ENCODE measurements around the gene RAB28.
A peak's percentile ranks its signal among the peaks of the same experiment; 100 is the strongest.

RAB28 gene

DNA sequence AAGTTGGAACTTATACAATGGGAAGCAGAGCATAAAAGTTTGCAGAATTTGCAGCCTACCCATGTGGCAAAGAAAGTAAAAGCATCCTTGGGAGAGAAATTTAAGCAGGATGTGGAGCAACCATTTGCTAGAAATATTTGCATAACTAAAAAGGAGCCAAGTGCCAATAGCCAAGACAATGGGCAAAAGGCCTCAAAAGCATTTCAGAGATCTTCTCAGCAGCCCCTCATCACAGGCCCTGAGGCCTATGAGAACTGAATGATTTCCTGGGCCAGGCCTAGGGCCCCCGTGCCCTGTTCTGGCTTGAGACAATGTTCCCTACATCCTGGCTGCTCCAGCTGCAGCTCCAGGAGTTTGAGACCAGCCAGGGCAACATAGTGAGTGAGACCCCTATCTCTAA lies 25.3 kb upstream of the RAB28 start:
- no peak for DNase-seq (ENCODE audit: low read depth in 2 of 2)

DNA sequence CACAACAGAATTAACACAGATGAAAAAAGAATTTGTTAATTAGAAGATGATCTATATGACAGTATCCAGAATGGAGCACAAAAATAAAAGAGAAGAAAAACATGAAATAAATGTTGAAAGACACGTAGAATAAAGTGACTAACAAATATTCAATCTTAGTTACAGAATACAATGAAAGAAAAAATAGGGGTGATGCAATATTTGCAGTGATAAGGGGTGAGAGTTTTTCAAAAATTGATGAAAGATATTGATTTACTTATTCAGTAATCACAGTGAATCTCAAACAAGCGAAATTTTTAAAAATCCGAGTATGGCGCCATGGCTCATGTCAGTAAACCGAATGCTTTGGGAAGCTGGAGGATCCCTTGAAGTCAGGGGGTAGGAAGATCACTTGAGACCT lies 20.2 kb upstream of the RAB28 start:
- DNase-seq (ENCODE audit: low read depth in 2 of 2): no peak

DNA sequence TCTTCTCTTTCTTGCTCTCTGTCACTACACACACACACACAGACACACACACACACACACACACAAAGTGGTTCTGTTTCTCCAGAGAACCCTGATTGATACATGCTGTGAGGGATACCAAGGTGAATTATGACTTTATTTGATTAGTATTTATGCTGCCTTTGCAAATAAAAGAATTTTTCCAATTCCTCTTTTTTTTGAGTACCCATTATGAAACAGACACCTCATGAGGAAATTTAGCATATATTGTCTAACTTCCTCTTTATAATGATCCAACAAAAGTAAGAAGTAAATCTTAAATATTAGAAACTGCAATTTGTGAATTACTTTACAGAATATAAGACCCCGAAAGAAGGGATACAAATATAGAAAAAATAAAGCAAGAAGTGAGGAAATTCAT lies 14.3 kb upstream of the RAB28 start:
- no peak for DNase-seq (ENCODE audit: low read depth in 2 of 2)

DNA sequence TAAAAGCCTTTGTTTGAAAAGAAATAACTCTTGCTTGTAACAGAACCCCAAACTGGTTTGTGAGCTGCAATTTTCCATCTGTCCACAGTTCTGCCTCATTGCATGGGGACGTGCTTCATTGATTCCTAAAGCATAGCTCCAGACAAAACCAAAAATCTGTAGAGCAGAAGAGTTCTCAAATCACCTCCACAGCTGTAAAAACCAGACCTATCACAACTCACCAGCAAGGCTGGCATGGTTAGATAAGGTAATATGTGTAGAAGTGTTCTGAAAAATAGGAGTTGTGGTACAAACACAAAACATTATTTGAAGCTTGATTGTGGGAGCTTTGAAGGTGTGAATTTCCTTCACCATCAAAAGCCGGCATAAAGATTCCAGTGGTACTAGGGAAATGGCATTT lies 12.5 kb upstream of the RAB28 start:
- DNase-seq (ENCODE audit: low read depth in 2 of 2): no peak

DNA sequence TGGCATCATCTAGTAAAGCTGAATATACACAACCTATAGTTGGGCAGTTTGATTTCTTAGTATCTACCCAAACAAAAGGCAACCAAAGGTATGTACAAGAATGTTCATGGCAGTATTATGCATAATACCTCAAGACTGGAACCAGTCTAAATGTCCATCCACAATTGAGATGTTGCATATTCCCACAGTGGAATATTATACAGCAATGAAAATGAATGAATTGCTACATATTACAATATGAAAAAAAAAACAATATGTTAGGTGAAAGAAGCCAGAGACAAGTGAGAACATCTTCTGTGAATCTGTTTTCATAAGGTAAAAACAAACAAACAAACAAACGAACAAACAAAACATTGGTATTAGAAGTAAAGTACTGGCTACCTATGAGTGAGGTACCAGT lies 11.6 kb upstream of the RAB28 start:
- no peak for DNase-seq (ENCODE audit: low read depth in 2 of 2)

DNA sequence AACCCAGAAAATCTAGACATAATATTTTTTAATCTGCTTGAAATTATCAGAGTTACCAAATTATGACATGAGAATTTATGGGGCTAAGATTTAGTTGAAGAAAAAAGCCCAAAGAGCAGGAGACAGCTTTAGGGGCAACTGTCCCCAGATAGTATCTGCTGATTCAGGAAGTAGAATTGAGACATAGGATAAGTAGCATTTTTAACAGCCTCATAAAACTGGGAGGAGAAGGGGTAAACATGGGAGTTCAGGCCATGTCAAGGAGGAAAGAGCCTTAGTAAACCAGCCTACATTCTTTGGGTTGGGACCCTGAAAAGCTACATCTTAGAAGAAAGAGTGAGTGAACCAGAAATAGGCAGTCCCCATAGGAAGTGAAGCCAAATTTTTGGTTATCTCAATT lies 9.7 kb upstream of the RAB28 start:
- no peak for DNase-seq (ENCODE audit: low read depth in 2 of 2)

DNA sequence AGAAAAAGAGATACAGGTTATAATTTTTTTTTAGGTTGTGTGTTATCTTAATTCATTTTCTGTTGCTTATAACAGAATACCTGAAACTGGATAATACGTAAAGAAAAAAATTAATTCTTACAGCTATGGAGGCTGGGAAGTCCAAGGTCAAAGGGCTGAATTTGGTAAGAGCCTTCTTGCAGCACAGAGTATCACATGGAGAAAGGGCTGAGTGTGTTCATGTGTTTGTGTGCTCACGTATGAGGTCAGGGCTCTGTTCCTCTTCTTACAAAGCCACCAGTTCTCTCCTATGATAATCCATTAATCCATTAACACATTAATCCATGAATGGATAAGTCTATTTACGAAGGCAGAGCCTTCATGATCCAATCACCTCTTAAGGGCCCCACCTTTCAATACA lies 8.6 kb upstream of the RAB28 start:
- DNase-seq (ENCODE audit: low read depth in 2 of 2): no peak

DNA sequence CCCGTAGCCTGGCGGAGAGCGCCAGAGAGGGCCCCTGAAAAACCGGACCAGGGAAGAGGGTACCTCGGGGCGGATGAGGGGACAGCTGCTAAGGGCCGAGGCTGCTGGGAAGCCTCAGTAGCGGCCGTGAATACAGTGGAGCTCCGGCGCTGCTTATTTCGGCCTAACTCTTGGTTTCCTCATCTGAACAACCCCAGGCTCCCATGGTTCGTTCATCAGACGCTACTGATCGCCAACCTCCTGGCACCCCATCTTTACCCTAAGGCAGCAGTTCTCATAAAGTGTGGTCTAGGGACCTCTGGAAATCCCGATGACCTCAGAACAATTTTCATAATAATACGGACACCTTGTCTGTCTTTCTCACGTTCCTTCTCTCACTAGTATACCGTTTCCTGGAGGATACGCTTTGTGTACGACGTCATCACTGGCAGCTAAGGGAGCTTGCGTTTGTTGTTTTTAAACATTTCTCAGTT lies 645 bp upstream of the RAB28 start:
- no peak for DNase-seq (ENCODE audit: low read depth in 2 of 2)

DNA sequence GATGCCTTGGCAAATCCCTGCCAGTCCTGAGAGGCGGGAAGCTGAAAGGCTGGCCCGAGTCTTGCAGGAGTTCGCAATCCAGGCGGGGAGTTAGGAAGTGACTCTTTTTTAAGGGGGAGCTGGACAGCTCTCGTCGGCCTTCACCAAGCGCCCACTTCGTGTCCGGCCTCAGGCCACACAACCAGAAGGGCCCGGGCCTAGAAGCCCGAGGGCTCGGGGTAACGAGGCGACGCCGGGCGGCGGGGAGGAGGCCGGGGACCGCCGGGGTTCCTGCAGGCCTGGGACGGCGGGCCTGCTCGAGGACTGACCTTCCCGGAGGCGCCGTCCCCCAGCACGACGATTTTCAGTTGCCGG lies 395 bp downstream of the RAB28 start:
- DNase-seq (ENCODE audit: low read depth in 2 of 2): peak in 1 of 2 donors; percentile 7

DNA sequence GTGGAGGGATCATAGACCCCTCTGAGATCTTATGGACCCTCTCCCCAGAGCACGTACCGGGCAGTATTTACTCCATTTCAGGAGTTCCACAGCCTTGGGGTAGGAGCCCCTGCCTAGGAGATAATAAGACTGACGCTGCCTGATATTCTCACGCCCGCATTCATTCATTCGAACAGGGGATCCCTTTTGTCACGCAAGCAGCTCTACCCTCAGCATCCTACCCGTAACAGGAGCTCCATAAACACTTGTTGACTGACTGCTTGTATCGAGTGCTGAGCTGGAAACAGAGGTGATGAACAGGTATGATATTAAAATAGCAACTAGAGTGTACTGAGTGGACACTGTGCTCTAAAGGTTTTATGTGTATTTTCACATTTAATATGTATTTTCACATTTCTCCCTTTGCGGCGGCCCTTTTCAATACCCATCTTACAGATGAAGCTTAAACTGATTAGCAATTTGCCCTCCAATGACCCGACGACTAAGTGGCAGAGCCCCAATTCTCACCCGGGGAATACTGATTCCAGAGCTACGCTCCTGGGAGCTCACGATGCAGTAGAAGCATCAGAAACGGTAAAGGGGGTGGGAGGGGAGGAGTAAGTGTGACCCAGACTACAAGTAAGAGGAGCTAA lies 888 bp downstream of the RAB28 start:
- DNase-seq (ENCODE audit: low read depth in 2 of 2): no peak

DNA sequence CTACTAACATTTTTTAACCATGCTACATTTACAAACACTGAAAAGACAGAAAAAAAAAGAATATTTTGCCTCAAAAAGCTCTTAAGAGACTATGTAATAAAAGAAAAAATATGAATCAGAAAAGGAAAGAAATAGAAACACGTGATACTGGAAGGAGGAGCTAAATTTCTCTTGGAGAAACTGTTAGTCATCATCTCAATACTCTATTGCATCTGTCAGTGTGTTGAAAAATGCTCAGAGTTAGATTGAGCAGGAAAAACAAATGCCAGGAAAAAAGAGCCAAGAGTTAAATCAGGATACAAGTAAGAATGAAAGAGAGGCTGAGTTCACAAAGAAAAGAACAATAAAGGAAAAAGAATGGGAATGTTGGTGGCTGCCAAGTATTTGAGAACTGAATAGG lies 2.6 kb downstream of the RAB28 start:
- no peak for DNase-seq (ENCODE audit: low read depth in 2 of 2)

DNA sequence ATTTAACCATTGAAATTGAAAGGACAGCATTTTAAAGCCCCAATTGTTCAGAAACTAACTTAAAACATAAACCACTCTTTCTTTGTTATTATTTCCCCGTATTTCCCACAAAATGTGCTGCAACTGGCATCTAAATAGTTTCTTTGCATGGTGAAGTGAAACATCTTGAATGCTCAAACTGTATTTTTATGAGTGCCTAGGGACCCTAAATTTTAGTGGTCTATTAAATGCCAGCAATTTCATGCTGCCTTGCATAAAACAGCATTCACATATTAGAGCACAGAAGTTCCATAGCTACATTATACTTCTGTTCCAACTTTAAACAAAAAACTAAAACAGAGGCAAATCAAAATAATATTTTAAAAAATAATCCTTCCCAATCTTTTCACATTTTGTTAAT lies 5.4 kb downstream of the RAB28 start:
- DNase-seq (ENCODE audit: low read depth in 2 of 2): no peak

DNA sequence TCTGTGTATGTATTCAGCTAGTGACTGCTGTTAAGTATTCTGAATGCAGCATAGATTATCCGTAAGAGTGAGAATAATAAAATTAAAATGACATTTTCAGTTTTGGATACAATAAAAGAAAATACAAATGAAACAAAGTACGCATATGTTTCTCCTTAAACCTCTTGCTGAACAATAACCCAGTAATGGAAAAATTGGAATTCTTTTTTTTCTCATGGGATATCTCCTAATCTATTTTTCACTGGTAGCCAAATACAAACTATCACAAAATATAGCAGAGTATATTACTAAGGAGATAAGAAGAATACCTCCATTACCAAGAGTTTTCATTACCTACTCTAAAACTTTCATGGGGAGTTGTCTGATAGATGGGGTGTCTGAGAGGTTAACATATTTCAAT lies 6.0 kb downstream of the RAB28 start:
- DNase-seq (ENCODE audit: low read depth in 2 of 2): no peak

DNA sequence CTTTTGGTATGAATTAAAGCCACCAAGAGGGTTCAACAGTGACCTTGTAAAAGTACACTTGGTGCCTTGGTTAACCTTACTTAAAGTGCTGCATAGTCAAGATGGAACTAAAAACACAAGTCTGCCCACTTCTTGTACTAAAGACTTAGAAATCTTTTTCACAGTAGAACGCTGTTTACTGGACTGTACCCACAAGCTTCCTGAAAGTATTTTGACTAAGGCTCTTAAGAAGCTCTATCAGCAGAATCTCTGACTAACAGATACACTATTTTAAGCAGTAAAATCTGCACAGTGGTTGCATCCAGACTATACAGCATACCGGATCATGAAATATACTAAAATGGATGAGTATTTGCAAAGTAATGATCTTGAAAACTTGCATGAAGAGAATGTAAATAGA lies 7.2 kb downstream of the RAB28 start:
- DNase-seq (ENCODE audit: low read depth in 2 of 2): no peak

DNA sequence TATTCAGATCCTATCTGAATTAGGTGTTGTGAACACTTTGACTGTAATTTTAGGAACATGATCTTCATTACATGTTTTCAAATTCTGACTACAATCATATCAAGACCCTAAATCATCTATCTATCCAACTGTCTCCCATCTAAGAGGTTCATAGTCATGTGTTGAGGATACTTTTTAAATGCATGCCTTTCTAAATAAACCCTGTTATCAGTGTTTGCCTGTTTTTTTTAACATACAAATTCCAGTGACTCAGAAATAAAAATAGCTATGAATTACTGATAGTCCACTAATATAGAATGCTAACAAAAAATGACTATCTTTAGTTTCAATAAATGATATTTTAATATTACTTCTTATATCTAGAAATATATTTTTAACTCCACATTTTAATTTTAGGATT lies 8.0 kb downstream of the RAB28 start:
- no peak for DNase-seq (ENCODE audit: low read depth in 2 of 2)

DNA sequence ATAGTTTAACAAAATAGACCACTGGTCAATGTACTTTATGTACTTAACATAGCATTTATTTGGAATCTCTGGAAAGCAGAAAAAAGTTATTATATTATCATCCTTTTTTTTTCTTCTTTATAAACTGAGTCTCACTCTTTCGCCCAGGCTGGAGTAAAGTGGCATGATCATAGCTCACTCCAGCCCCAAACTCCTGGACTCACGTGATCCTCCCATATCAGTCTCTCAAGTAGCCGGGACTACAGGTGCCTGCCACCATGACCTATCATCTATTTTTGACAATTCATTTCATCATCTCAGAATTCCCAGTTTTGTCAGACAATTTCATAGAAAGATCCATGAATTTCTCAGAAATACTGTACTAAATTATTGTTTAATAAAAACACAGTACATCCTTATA lies 12.7 kb downstream of the RAB28 start:
- DNase-seq (ENCODE audit: low read depth in 2 of 2): no peak

DNA sequence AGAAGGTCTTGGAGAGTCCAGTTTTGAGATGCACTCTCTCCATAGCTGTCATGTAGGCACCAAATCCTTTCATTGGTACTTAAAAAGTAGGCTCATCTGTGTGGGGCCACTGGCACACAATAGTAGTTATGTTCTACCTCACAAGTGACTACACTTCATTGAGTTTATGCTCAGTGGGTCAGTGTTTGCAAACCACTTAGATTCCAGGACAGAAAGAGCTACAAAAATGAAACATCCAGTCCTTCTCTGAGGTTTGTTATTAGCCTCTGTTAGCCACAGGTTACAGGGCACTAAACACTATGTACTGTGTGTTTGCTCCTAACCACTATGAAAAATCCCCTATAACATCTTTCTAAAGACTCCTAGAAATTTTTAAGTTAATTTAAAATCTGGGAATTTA lies 13.8 kb downstream of the RAB28 start:
- no peak for DNase-seq (ENCODE audit: low read depth in 2 of 2)

DNA sequence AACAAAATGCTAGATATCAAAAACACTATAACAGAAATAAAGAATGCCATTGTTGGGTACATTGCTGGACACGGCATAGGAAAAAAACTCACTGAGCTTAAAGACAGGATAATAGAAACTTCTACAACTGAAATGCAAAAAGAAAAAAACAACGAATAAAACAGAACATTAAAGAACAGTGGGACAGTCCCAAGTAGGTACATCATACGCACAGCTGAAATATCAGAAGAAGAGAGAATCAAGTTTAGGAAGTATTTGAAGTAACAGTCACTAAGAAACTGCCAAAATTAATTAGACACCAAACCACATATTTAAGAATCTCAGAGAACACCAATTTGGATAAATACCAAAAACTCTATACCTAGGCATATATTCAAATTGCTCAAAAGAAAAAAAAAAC lies 19.2 kb downstream of the RAB28 start:
- DNase-seq (ENCODE audit: low read depth in 2 of 2): no peak

DNA sequence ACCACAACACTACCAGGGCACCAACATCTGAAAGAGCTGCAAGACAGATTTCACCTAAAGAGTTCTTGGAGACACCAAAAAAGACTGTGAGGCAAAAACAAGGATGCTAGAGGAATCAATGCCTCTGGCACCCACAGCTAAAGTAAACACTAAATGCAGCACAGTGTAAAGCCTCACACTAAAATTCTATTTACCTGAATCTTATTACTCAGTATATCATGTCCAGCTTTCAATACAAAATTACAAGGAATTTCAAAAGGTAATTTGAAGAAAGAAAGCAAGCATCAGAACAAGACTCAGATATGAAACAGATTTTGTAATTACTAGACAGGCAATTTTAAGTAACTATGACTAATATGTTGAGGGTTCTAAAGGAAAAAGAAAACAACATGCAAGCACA lies 19.6 kb downstream of the RAB28 start:
- no peak for DNase-seq (ENCODE audit: low read depth in 2 of 2)

DNA sequence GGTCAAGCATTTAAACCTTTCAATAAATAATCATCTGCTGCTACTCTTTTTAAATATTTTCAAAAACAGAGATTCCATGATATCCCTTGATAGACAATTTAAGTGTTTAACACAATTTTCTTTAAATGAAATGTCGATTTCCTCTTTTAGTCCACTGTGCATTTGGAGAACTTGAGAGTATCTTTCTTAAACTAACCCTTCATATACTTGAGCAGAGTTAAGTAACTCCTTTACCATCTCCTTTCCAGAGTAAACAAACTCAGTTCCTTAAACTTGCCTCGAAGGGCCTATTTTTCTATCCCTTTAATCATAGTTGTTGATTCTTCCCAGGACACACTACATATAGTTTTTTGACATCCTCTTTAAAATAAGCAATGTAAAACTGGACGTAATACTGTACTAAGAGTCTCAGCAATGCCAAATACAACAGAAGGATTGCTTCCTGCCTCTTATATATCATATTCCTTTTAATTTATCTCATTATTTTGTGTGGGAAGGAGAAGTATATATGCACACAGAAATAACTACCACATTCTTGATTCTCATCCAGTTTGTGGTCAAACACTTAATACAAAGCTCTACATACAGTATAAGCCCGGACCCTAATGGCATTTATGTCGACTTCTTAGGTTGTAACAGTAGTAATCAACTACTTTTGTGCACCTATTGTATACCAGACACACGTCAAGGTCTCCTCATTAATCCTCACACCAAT lies 22.8 kb downstream of the RAB28 start:
- no peak for DNase-seq (ENCODE audit: low read depth in 2 of 2)

DNA sequence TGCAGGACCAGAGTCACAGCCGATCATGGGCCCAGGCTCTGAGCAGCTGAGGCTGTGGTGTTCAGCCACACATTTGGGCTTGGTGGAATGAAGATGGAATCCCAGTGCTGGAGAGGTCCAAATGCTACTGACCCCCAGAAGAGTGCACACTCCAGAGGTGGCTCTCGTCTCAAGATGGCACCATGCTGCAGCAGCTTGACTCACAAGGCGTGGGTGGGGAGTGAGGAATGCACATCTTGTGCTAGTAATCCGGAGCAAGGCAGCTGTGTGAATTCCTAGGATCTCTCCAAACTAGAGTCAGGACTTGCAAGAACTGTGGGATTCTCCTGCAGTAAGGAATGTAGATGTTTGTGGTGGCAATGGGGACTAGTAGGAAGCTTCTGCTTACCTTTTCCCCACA lies 28.7 kb downstream of the RAB28 start:
- DNase-seq (ENCODE audit: low read depth in 2 of 2): no peak

DNA sequence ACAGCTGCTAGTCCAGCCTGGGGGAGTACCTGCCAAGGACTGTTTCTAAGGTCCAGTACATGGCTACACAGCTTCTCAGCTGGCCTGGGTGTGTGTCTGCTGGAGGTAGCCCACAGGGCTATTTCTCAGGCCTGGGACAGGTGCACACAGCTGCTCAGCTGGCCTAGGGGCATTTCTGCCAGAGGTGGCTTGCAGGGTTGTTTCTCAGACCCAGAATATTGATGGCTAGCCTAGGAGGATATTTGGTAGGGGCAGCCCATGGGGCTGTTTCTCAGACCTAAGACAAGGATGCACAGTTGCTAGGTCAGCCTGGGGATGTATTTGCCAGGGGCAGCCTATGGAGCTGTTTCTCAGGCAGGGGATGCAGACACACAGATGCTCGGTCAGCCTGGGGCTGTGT lies 29.4 kb downstream of the RAB28 start:
- no peak for DNase-seq (ENCODE audit: low read depth in 2 of 2)

DNA sequence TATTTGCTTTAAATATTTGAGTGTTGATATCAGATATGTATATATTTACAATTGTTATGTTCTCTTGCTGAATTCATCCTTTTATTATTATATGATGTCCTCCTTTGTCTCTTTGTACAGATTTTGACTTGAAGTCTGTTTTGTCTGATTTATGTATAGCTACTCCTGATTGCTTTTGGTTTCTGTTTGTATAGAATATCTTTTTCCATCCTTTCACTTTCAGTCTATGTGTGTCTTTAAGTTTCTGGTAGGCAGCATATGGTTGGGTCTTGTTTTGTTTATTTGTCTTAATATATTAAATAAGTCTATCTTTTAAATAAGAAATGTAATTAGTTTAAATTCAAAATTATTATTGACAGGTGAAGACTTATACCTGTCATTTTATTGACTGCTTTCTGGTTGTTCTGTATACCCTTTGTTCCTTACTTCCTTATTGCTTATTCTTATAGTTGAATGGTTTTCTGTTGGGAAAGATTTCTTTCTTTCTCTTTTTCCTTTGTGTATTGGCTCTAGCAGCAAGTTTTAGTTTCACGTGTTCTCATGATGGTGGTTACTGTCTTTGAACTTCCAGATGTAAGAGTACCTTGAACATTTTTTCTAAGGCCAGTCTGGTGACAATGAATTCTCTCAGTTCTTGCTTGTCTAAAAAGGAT lies 31.1 kb downstream of the RAB28 start:
- no peak for DNase-seq (ENCODE audit: low read depth in 2 of 2)
